ENCODE results near the gene IL4R.

GRCh38 chr16:27410761-27411160 lies 97.0 kb downstream of the IL4R start:
- no peak for TF ChIP-seq CTCF (IDR thresholded peaks at IDR 0.05)
- TF ChIP-seq POLR2A (IDR thresholded peaks at IDR 0.05) = no peak
- TF ChIP-seq EP300 (IDR thresholded peaks at IDR 0.05) = no peak
